ENCODE results near the gene CIAPIN1.

CIAPIN1 gene

GRCh38 chr16:57447186-57447962, at the start of gene CIAPIN1, which contains the start of gene COQ9:
TSS of gene CIAPIN1 (minus strand) at chr16:57447385. CDS start at chr16:57440928, 6,457 bp downstream.
TSS of gene COQ9 (plus strand) at chr16:57447479. CDS start at chr16:57447506, 27 bp downstream.
- peak; percentile 87 for DNase-seq (ENCODE audit: low spot score)

DNA sequence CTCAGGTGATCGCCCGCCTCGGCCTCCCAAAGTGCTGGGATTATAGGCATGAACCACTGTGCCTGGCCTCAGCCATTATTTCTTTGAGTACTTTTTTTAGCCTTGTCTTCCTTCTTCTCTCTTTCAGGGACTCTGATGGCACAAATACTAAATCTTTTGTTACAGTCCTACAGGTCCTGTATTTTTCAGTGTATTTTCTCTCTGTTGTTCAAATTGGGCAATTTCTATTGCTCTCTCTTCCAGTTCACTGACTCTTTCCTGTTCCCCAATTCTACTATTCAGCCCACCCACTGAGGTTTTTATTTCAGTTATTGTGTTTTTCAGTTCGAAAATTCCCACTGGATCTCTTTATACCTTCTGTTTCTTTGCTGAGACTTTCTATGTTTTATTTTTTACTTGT, 46.6 kb upstream of the CIAPIN1 start:
- DNase-seq (ENCODE audit: low spot score) = no peak

DNA sequence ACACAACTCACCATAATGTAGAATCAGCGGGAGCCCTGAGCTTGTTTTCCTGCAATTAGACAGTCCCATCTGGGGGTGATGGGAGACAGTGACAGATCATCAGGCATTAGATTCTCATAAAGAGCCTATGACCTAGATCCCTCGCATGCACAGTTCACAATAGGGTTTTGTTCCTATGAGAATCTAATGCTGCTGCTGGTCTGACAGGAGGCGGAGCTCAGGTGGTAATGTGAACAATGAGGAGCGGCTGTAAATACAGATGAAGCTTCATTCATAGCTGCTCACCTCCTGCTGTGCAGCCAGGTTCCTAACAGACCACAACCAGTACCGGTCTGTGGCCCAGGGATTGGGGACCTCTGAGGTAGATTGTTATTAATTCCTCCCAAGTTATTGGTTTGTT, 42.0 kb upstream of the CIAPIN1 start:
- DNase-seq (ENCODE audit: low spot score) = no peak

GRCh38 chr16:57486858-57487834, 40.0 kb upstream of the CIAPIN1 start:
- no peak for DNase-seq (ENCODE audit: low spot score)

GRCh38 chr16:57485916-57486857, 39.0 kb upstream of the CIAPIN1 start, which contains the start of gene DOK4:
TSS of gene DOK4 (minus strand) at chr16:57486493. CDS start at chr16:57479507, 6,986 bp downstream.
- peak; percentile 72 for DNase-seq (ENCODE audit: low spot score)

- DNase-seq (ENCODE audit: low spot score) = no peak
These were observed 38.1 kb upstream of the CIAPIN1 start for GRCh38 chr16:57485091-57485915.

- no peak for DNase-seq (ENCODE audit: low spot score)
These were observed 37.4 kb upstream of the CIAPIN1 start for GRCh38 chr16:57484515-57485005.

DNA sequence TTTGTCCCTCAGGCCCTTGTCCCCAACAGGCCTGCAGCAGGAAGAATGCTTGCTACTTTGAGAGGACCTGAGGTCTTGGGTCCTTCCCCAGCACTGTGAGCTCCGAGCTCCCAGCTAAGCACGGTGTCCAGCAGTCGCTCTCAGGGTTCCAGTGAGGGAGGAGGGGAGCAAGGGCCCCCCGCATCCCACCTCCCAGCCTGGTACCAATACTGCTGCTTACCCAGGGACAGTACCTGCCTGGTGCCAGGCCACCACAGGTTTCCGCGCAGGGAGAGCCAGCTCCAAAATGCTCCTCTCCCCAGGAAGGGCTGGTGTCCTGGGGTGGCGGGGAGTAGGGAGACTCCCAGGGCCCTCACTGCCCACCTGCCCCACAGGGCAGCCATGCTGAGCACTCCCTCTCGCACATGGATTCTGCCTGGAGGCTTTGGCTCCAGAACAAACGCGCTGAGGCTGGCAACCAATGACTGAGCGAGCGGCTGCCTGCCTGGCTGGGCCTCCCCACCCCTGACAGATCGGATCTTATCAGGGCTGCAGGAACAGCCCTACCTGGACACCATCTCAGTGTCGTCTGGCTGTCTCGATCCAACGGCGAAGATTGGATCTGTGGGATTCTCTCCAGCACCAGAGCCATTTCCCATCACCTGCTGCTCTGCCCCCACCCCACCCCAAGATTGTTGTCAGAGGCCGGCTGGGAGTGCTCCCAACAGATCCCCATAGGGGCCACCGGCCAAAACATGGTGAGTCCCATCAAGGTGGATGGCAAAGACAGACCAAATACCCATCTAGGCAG, 36.7 kb upstream of the CIAPIN1 start:
- DNase-seq (ENCODE audit: low spot score) = no peak

- no peak for DNase-seq (ENCODE audit: low spot score)
These were observed 35.8 kb upstream of the CIAPIN1 start for GRCh38 chr16:57482845-57483545.

GRCh38 chr16:57481421-57481820, 34.2 kb upstream of the CIAPIN1 start:
- DNase-seq (ENCODE audit: low spot score) = no peak

DNA sequence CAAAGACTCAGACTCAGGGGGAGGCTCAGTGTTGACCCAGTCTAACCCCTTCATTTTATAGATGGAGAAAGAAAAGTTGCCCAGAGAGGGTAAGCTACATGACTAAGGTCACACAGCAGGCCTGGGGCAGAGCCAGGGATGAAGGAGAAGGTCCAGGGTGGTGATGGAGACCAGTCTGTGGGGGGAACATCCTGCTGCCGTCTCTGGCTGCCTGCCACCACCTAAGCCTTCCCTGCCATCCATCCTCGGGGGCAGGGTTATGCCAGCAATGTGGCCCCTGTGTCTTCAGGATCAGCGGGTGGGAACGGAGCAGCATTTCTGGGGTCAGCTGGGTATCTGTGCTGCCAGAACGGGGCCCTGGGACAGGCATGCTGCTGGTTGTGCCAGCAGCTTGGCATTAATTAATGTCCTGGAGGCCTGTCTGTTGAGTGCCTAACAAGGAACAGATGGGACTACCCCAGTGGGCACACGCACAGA, 33.6 kb upstream of the CIAPIN1 start:
- no peak for DNase-seq (ENCODE audit: low spot score)

DNA sequence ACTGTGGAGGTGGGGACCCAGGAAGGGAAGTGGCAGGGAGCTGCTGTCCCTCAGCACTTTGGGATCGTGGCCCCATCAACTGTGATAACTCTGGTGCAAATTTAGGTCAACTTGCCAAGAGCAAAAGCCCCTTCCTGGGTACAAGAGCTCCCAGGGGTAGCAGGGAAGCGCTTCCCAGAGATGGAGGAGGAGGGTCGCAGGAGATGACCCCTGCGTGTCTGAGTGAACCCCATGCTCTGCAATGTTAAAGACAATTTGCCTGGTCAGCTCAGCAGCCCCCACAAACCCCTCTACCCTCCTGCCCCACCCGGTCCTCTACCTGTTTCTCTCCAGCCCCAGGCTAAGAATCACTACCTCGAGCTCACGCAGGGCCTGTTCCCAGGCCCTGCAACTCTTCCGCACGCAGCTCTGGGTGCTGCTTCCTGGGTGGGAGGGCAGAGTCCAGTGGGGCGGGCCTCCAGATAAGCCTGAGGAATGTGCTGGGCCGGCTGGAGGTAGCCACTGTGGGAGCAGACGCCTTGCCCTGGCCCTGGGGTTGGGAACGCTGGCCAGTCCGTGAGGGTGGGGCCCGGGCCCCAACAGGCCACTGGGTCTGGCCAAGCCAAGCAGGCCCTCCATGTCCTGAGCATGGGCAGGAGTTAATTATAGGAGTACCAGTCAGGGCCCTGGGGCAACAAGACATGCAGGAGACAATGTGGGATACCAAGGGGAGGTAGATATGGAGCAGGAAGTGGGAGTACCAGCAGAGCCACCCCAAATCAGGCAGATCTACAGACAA, 33.0 kb upstream of the CIAPIN1 start:
- DNase-seq (ENCODE audit: low spot score) = peak; percentile 73

- peak; percentile 53 for DNase-seq (ENCODE audit: low spot score)
These were observed 32.2 kb upstream of the CIAPIN1 start for GRCh38 chr16:57479205-57479975.

- no peak for DNase-seq (ENCODE audit: low spot score)
These were observed 31.4 kb upstream of the CIAPIN1 start for GRCh38 chr16:57478396-57479204.

DNA sequence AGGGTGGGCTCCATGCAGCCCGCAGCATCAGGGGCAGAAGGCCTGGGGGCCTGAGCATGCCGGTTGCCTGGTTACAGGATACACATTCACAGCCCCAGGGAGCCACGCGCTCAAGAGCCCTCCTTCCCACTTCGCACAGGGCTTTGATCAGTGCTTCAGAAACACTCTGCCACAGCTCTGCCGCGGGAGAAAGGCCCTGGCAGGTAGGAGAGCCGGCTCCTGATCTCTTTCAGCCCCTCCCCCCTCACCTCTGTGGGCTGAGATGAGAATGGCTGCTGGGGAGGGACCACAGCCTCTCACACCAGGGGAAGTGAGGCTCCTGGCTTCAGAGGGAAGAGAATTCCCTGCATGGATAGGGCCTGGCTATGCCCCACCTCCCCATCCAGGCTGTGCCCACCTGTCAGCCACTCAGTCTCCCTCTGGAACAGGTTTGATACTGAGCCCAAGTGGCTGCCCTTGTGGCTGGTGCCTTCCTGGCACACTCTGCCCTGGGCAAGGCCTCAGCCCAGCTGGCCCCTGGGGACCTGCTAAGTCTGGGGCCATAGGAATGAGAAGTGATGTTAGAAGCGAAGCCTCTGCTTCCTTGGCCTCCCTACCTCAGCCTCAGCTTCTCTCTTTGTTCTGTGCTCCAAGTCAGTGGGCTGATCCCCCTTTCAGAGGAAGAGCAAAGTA, 30.5 kb upstream of the CIAPIN1 start:
- no peak for DNase-seq (ENCODE audit: low spot score)

All from SW480 (cell line).